ENCODE measurements around the gene PLXNA2. TPM values are rescaled to one million over a fixed set of nuclear protein-coding genes. Genes with fewer than 3 reads are reported as not detected.

PLXNA2 gene
- total RNA-seq, 1 donor from 2014 or later: 0.44 TPM

- intact Hi-C loops (cut with micrococcal nuclease): no loop called here
Measured at GRCh38 chr1:208268541-208269337, 24.6 kb upstream of the PLXNA2 start.

- intact Hi-C loops (cut with micrococcal nuclease): no loop called here
Measured at GRCh38 chr1:208265525-208265924, 21.3 kb upstream of the PLXNA2 start.

- intact Hi-C loops (cut with micrococcal nuclease): no loop called here
Measured at GRCh38 chr1:208265122-208265469, 20.9 kb upstream of the PLXNA2 start.

GRCh38 chr1:208264469-208265121 is 20.4 kb upstream of the PLXNA2 start:
- intact Hi-C loops (cut with micrococcal nuclease): no loop called here

DNA sequence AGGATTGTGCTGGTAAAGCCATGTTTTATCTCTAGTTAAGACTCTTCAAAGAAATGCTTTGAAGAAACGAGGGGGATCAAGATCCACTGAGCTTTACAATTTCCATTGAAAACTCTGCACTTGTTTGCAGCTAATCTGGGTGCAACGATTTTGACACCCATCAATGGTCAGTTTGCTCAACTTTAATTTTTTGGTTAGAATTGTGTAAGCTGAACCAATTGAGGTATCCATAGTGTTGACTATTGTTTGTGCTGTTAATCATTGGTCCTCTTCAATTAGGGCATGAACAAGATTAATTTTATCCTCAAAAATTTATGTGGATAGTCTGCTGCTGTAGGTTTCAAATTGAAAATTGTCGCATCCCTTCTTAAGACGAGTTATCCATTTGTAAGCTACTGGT is 17.7 kb upstream of the PLXNA2 start:
- intact Hi-C loops (cut with micrococcal nuclease): no loop called here

DNA sequence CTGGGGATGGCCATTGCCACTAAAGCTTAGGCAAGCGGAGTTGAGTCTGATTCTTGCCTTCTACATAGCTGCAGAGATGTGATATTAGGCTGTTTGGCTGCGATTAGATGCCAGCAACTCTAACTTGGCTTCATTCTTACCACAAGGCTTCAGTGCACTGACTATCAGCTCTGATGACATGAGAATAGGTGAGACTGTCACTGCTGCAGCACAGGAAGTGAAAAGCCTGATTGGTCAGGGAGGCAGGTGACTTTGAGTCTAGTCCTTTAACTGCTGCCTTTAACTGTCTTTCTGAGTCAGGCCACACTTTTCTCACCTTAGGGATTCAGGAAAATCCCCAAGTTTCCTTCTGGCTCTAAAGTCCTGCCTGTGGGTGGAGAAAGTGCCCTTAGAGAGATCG is 14.1 kb upstream of the PLXNA2 start:
- intact Hi-C loops (cut with micrococcal nuclease): no loop called here

GRCh38 chr1:208257351-208257750 is 13.2 kb upstream of the PLXNA2 start:
- intact Hi-C loops (cut with micrococcal nuclease): no loop called here

DNA sequence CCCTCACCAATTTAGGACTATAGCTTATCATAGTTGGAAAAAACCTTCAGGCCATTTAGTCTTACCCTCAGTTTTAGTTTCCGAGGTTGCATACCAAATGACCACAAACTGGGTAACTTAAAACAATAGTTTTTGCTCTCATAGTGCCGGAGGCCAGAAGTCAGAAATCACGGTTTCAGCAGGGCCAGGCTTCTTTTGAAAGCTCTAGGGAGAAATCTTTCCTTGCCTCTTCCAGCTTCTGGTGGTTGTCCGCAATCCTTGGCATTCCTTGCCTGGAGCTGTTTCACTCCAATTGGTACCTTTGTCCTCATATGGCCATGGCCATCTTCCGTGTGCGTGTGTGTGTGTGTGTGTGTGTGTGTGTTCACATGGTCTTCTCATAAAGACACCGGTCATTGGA is 12.4 kb upstream of the PLXNA2 start:
- intact Hi-C loops (cut with micrococcal nuclease): no loop called here

- intact Hi-C loops (cut with micrococcal nuclease): no loop called here
Measured at GRCh38 chr1:208256091-208256490, 11.9 kb upstream of the PLXNA2 start.

- intact Hi-C loops (cut with micrococcal nuclease): no loop called here
Measured at GRCh38 chr1:208254862-208255261, 10.7 kb upstream of the PLXNA2 start.

DNA sequence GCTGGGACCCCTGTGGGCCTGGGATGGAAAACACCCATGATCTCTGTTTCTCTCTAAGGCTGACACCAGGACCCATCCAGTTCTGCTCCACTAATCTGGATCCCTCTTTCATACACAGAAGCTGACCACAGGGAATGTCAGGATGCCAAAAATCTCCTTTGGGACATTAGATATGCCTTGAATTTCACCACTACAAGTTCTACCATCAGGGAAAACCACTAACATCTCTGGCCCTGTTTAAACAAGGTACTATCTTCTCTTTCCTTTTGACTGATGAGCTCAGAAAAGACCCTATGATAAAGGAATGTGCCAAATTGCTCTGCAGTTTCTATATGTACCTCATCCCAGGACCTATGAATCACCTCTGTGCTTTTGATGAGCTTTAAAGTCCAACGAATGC is 10.2 kb upstream of the PLXNA2 start:
- intact Hi-C loops (cut with micrococcal nuclease): no loop called here

GRCh38 chr1:208252836-208253576 is 8.8 kb upstream of the PLXNA2 start:
- intact Hi-C loops (cut with micrococcal nuclease): no loop called here

GRCh38 chr1:208251911-208252835 is 8.0 kb upstream of the PLXNA2 start:
- intact Hi-C loops (cut with micrococcal nuclease): no loop called here

DNA sequence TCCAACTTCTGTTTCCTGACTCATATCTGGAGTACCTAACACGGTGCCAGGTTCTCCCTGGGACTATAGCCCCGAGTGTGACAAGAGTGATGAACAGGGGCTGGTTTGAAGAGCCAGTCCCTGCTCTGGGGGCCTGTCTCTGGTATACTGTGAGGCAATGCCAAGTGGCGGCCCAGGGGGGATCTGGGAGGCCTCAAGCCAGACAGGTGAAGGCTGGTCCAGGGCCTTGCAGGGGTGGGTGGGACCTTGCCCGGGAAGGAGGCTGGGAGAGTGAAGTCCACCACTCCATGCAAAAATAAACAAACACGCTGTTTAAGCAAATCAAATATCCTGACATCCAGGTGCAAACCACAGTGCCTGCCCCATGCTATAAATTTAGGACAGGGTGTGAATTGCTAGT is 6.8 kb upstream of the PLXNA2 start:
- intact Hi-C loops (cut with micrococcal nuclease): no loop called here

GRCh38 chr1:208250613-208251012 is 6.4 kb upstream of the PLXNA2 start:
- intact Hi-C loops (cut with micrococcal nuclease): no loop called here

GRCh38 chr1:208248991-208249696 is 5.0 kb upstream of the PLXNA2 start:
- intact Hi-C loops (cut with micrococcal nuclease): loop anchor here (10.0 kb wide), 1 partner anchor 1576 kb away; the partner anchor contains the start of gene UTP25

- intact Hi-C loops (cut with micrococcal nuclease): loop anchor here (10.0 kb wide), 1 partner anchor 1576 kb away; the partner anchor contains the start of gene UTP25
Measured at GRCh38 chr1:208248307-208248801, 4.2 kb upstream of the PLXNA2 start.

- intact Hi-C loops (cut with micrococcal nuclease): loop anchor here (10.0 kb wide), 1 partner anchor 1577 kb away; the partner anchor contains the start of gene UTP25
Measured at GRCh38 chr1:208247696-208248095, 3.5 kb upstream of the PLXNA2 start.

GRCh38 chr1:208245185-208245705 is 1.1 kb upstream of the PLXNA2 start:
- intact Hi-C loops (cut with micrococcal nuclease): loop anchor here (1.0 to 10.0 kb wide), 4 partner anchors 113 to 1580 kb away; partner anchors contain the start of gene UTP25

DNA sequence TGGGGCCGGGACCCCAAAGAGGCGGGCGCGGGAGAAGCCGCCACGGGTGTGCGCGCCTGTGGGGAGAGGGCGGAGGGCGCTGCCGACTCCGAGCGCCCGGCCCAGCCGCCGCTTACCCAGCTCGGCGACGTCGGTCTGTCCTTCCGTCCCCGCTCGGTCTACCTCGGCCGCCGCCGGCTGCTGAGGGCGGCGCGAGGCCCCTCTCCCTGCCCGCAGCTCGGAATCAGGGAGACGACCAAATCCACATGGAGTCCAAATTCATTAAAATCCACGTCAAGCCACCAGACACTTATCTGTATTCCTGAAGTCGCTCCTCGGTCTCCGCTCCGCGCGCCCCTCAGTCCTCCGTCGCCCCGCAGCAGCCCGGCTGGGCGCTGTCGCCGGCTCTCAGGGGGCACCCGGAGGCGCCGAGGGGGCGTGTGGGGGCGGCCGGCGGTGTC is 637 bp downstream of the PLXNA2 start:
- intact Hi-C loops (cut with micrococcal nuclease): loop anchor here (10.0 kb wide), 1 partner anchor 1581 kb away; the partner anchor contains the start of gene UTP25

Measured in T-helper 1 cell treated with Interleukin-12 subunit alpha and Interleukin-12 subunit beta and Interleukin-4 antibody, amounts not matched to agents 30 ng/mL and 1 ng/mL, for 36 hours (primary cell).